Esophagus squamous epithelium (tissue), 4 donors: ENCODE data around the gene DMPK.

Source experiments
- CTCF ChIP-seq, 6 experiments: fragments of 450-650 bp in 4 of 6; fragments of 200-600 bp in 2 of 6; sonication (generic) in 2 of 6; IDR thresholded peaks; one replicate each; pipeline ENCODE4 v1.5.1; 2016 to 2019; ENCODE audit warnings: antibody characterized with exemption in 6 of 6, mild to moderate bottlenecking in 4 of 6, moderate library complexity in 4 of 6
- POLR2A ChIP-seq, 4 donors: fragments of 450-650 bp; IDR thresholded peaks; one replicate each; pipeline ENCODE4 v1.6.1; 2017; ENCODE audit warnings: antibody characterized with exemption in 4 of 4, mild to moderate bottlenecking in 4 of 4, moderate library complexity in 3 of 4

DNA sequence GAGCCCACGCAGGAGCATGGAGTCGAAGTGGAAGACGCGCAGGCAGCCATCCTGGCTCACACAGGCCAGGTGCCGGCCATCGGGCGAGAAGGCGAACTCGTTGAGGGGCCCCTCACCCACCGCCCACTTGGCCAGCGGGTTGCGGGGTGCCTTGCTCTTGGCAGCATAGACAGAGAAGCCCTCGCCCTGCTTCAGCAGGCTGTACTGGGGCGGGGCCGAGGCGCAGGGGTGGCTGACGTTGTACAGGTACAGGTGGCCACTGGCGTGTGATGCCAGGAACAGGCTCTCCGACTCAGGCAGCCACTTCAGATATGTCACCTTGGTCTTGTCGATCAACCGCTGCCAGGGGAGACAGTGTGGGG, 4.2 kb upstream of the DMPK start:
- TF ChIP-seq POLR2A (IDR thresholded peaks at IDR 0.05) (no peak), CTCF (IDR thresholded peaks at IDR 0.05) (no peak)
